ENCODE measurements around the gene SRSF7.

The SRSF7 gene

DNA sequence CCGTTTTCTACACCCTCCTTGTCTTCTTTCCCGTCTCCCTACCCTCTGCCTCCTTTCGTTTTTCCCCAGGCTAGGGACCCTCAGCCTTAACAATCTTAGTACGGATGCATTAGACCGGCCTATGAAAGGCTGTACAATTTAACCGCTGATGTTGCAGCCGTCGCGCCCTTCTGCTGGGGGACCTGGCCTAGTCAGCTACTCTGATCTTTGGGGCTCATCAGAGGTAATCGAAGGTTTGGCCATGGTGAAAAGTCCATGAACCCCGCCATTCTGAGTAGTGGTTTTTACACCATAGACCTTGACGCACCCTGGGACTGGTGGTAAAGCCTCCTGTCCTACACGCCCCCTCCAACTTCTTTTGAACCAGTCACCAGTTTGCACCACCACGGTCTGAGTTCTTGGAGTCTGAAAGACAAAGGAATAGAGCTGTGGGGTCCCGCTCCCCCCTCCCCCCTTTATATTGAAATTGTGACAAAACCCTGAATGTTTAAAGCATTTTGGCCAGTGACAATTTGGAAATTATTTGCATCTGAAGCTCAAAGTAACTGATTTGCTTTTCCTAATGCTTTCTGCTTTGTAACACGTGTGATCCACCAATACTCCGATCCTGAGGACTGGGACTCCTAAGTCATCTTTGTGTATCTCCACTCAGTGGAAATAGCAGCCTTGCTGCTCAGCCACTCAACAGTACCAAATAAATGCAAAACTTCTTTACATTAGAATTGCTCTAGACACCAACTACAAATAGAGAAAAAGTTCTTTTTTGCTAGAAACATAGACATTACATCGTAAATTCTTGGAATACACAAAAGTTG lies 642 bp upstream of the SRSF7 start:
- no peak for DNase-seq

DNA sequence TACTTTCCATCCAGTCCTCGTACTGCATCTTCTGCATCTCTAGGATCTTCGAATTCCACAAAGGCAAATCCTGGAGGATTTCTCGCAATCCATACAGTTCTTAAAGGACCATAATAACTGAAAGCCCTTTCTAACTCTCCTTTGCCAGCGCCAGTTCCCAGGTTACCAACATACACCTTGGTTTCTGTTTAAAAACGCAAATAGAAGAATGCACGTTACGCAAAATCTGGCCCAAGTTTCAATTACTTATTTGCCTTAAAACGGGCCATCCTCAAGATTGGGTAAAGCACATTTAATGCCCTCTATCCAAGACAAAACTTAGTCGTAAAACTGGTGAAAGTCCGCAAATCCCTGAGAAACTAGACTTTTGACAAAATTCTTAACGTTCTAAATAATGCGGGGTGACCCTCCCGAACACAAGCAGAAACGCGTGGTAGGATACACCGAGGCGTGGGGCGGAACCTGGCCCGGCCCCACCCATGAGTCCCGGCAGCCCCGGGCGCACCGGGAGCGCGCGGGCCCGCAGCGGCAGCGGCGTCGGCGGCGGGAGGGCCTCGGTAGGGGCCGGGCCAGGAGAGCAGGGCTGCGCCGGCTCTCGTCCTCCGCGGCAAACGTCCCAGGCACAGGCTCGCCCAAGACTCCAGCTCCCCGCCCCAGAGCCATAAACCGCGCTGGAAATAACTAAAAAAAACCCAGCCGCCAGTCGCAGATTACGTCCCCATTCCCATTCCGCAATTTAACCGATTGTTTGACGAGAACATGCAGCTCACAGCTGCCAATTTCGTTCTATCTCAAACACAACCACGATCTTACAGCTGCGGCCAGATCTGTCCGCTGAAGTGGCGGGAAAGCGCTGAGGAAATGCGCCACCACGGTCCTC lies 910 bp downstream of the SRSF7 start:
- DNase-seq, result peak; percentile 79

DNA sequence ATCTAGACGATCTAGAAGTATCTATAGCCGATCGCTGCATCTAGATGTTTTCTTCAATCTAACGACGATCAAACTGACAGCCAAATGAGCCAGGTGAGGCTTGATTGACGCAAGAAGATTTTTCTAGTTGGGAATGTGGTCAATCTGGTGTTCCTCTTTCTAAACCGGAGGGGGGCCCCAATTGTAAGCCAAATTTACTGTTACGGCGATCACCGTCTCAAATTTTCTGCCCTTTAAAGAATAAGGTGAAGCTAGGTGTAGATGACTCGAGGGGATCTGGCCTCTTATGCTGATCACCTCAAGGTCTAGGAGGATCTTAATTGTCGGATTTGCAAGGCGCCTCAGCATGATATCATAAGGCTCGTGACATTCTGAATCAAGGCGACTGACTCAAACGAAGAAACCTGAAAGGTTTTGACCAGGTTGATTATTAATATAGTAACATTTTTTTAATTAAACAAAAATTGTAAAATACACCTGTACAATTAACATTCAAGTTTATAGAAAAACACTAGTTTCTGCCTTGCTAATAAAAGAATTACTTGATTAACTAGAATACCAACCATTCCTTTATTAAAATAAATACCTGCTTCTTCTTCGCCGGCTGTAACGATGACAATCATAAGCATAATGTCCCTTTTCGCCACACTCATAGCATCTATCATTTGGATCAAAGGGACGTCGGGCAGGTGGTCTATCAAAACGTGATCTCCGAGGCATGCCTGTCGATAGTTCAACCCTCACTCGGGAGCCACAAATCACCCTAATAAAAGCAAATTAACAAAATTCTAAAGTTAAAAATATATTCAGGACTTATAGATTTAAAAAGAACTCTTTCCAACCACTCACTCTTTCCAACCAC lies 2.0 kb downstream of the SRSF7 start:
- DNase-seq, result no peak

DNA sequence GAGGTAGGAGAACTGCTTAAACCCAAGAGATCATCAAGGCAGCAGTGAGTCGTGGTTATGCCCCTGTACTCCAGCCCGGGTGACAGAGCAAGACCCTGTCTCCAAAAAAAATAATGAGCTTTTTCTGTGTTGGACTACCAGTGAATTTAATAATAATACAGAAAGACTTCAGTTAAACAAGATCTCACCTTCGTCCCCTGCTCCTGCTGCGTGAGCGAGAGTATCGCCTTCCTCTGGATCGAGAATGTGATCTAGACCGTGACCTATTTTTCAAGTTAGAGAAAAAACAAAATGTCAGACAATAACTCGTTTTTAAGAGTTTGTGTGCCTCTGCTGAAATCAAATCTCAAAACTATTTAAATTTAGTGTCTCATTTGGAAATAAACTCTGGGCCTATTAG lies 2.8 kb downstream of the SRSF7 start:
- DNase-seq, result no peak

DNA sequence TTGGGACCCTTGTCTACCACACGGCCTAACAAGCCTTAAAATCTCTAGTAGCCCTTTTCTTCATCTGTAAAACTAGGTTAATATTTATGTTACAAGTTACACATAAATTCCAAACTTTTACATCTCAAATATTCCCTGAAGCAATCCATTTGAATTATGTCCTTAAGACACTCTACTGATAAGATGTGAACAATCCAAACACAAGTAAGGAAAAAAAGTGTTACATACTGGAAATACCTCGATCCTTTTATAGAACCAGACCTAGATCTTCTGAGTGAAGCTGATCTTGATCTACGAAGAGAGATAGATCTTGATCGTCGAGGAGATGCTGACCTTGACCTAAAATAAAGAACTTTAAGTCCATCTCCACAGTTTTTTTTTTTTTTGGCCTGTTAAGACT lies 3.3 kb downstream of the SRSF7 start:
- DNase-seq, result no peak

DNA sequence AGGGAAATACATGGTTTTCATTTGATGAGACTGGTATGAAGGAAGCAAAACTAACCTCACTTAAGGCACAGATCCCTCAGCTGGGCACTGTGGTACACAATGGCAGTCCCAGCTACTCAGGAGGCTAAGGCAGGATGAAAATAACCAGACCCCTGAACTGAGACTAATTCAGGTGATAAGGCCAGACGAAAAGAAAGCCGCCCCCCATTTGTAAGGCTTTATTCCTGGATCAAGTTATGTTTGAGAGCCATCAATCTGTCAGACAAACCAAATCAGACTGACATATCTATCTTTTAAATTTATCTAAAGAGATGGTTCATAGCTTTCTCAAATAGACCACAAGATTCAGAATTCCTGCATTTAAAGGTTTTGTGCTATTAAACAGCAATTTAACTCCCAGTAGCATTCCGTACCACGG lies 4.1 kb downstream of the SRSF7 start:
- DNase-seq, result no peak

DNA sequence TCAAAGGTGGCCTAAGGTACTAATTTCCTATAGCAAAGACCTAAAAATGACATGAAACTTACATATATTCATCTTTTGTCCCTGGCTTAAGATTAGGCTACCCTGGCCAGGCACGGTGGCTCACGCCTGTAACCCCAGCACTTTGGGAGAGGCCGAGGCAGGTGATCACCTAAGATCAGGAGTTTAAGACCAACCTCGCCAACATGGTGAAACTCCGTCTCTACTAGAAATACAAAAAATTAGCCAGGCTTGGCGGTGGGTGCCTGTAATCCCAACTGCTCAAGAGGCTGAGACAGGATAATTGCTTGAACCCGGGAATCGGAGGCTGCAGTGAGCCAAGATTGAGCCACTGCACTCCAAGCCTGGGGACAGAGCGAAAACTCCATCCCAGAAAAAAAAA lies 5.9 kb downstream of the SRSF7 start:
- no peak for DNase-seq

DNA sequence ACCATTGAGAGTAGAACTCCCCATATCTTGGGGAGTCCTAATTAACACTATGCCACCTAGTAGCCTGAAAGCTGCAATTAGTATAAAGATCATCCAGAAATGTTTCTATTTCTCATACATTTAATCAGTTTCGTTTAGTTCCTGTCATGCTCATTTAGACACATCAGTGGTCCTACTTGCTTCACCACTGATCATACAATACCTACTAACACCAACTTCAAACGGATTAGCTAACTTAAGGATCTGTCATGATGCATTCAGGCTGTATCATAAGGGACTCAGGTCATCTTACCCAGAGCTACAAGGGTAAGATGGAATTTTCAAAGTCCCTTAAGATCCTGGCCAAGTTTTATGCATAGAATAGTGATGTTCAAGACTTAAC lies 6.8 kb downstream of the SRSF7 start:
- no peak for DNase-seq

DNA sequence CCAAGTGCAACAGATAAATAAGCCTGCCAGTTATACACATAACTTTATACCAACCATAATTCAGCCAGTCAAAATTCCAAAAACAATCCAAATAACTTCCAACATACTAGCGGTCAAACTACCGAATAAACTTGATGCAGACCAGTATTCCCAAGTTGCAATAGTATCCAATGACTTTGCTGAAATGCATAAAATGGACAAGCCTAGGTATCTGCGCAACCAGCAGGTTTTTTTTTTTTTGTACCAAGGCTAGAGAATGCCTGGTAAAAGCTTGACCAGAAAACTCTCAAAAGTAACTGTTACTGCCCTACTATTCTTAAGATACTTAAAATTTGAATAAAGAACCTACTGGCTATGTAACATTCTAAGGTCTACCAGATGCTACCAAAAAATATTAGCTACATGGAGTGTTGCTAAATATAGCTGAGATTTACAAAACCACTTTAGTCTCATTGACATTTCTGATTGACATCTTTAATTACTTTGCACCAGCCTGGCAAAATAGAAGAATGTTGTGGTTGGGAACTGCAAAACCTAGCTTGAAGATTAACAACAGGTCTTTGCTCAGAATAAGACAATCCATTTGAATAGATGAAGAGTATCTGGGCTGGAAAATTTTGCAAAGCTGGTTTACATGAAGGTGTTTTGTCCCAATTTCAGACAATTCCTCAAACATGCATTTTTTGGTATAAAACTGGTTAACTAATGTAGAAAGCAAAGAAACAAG lies 7.3 kb downstream of the SRSF7 start:
- no peak for DNase-seq

DNA sequence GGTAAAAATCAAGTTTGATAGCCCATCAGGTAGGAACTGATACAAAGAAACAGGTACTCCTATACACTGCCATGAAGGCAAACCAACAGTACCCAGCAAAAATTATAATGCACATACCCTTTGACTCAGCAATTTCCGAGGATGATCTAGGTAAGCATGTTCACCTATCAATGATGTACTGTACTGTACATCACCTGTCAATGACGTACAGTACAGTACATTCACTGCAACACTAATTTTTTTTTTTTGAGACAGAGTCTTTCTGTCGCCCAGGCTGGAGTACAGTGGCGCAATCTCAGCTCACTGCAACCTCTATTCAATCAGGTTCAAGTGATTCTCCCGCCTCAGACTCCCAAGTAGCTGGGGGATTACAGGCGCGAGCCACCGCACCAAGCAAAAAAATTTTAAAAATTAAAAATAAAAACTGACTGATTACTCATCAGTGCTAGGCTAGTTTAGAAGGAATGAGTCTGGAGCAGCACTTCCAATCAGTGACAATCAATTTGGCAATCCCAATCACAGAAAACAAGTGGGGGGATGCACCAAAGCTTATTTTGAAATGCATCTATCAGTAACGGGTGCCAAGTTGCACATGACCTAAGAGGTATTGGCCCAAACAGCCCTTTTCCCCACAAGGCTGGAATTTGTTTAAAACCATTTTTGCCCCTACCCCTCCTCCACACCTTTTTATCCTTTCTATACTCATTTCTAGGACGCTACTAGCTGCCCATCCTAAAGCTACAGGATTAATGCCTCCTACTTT lies 8.2 kb downstream of the SRSF7 start:
- no peak for DNase-seq

DNA sequence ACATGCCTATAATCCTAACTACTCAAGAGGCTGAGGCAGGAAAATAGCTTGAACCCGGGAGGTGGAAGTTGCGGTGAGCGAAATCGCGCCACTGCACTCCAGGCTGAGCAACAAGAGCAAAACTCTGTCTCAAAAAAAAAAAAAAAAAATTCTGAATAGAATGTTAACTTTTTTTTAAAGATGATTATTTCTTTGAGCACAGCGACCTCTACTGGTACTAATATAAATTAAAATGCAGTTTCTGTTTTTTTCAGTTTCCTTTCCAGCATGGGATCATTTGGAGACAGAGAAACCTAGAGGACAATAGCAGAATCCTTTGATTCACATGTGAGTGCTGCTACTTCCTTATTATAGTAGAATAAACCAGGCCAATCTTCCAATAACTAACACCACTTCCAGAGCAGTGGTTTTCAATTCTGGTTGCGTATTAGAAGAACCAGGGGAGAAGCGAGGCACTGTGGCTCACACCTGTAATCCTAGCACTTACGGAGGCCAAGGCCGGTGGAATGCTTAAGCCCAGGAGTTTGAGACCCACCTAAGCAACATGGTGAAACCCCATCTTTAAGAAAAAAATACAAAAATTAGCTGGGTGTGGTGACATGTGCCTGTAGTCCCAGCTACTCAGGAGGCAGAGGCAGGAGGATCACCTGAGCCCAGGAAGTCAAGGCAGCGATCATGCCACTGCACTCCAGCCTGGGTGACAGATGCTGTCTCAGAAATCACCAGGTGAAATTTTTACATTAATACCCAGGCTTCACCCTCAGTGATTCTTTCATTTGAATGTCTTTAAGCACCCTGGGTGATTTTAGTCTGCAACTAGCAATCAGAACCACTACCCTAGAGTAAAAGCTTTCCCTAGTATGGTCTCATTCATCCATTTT lies 10.1 kb downstream of the SRSF7 start:
- DNase-seq, result no peak

DNA sequence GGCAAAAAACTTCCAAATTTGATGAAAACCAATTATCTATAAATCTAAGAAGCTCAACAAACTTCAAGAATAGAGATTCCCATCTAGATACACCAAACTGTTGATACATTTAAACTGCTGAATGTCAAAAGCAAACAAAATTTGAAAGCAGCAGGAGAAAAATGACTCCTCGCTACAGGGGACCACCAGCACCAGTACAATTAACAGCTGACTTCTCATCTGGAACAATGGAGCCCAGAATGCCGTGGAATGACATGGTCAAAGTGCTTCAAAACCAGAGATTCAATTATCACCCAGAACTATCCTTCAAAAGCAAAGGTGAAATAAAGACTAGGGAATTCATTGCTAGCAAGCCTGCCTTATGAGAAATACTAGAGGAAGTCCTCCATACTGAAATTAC lies 11.6 kb downstream of the SRSF7 start:
- DNase-seq, result peak; percentile 25

DNA sequence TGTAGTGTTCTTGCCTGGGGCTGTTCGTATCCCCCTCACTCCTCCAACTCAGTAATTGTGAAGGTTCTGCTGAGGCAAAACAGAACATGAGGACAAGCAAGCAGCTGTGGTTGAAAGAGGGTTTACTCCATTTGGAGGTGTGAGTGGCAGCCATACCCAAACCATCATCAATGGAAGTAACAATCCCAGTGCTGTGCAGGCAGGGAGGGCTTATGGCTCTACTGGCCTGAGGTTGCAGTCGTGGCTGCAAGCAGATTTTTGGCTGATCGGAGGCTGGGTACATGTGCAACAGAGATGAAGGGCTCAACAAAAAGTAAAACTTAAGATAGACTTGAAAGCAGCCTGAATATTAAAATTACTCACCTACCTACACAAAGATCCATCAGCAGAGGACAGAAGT lies 13.2 kb downstream of the SRSF7 start:
- peak; percentile 46 for DNase-seq

DNA sequence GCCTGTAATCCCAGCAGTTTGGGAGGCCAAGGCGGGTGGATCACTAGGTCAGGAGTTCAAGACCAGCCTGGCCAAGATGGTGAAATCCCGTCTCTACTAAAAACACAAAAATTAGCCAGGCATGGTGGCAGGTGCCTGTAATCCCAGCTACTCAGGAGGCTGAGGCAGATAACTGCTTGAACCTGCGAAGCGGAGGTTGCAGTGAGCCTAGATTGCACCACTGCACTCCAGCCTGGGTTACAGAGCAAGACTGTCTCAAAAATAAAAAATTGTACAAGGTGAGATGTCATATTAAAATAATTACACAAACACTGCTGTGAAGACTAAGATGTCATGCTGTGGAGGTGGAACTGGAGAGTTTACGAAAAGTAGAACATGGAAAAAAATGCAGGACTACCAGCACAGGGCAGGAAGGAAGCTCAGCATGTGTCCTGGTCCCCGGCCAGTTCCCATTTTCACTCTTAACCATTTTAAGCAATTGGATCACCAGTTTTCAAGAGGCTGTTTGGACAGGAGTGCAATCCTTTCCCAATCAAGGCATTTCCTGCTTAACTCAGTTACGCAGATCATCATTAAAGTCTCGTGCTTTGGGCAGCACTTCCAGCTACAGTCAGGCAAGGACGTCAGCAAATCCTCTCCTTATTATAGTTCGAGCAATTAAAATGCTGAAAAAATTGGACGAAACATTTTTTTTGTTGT lies 14.0 kb downstream of the SRSF7 start:
- DNase-seq, result peak; percentile 30

DNA sequence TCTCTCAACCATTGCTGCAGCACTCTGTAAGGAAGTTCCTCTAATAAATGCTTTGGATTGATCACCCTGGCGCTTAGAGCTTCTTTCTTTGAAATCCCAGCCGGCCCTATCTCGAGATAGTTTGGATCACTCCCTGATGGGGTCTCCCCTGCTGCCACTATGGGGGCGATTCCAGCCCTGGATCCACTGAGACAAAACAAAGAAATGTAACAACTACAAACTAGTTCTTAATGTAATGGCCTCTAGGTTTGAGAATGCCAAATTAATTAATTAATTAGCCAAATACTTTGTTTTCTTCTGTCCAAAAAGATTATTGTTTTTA lies 15.2 kb downstream of the SRSF7 start:
- DNase-seq, result peak; percentile 40

DNA sequence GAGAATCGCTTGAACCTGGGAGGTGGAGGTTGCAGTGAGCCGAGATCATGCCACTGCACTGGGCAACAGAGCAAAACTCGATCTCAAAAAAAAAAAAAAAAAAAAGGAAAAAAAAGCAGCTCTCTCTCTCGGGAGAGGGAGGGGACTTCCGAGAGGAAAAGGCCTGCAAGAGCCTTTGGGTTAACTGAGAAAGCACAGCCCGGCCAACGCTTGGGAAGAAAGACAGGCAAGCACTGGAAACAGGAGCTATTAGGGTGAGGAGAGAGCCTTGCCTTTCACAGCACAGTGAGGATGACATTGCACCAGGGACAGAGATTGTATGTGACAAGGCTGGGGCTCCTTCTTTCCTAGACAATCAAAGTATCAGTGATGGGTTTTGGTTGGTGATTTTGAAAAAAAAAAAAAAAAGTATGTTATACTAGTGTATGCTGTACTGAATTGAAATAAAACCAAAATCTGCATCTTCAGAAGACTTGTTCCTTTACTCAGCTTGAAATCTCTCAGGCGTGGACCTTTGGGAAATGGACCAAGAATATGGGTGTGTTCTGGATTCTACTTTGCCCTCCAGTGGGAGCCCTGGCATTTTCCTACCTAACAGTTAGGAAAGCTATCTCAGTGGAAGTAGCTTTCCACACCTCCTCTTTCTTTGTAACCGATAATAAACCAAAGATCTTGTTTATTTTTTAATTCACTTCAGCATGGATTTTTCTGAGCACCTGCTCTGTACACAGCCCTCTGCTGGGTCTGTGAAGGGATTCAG lies 16.7 kb downstream of the SRSF7 start:
- DNase-seq, result peak; percentile 33

DNA sequence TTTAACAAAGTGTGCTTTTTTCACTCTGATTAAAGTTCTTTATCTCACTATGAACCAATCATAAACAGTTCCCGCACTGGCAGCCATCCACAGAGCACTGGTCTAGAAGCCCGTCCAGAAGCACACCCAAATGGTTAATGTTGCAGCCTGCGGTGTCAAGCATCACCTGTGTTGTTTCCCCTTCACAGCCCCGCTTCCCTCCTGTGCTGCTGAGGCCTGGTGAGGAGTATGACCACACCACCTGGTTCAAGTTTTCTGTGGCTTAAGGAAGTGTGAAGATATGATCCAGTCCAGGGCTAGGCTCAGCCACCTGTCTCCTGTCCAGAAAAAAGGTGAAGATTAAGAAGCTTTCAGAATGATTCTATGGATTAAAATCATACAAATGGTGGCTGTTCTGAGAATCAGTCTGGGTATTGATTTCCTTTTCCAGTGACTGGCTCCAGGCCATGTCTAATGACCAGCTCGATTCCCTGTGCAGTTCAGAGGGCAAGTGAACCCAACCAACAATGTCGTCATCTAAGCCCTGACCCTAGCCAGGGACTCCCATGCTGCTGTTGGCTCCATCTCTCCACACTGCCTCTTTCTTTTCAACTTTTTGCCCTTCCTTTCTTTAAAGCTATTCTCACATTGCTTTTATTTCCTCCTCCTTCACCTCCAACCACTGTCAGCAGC lies 17.7 kb downstream of the SRSF7 start:
- no peak for DNase-seq

DNA sequence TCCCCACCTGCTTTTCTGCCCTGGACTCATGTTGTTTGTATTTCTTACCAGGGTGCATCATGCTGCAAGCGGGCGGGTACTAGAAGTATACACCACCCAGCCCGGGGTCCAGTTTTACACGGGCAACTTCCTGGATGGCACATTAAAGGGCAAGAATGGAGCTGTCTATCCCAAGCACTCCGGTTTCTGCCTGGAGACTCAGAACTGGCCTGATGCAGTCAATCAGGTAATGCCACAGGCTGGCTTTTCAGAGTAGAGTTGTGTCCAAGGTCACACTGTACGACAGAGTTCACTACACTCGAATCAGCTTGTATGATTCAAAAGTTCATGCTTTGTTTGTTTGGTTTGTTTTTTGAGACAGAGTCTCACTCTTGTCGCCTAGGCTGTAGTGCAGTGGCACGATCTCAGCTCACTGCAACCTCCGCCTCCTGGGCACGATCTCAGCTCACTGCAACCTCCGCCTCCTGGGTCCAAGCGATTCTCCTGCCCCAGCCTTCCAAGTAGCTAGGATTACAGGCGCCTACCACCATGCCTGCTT lies 19.4 kb downstream of the SRSF7 start:
- no peak for DNase-seq

DNA sequence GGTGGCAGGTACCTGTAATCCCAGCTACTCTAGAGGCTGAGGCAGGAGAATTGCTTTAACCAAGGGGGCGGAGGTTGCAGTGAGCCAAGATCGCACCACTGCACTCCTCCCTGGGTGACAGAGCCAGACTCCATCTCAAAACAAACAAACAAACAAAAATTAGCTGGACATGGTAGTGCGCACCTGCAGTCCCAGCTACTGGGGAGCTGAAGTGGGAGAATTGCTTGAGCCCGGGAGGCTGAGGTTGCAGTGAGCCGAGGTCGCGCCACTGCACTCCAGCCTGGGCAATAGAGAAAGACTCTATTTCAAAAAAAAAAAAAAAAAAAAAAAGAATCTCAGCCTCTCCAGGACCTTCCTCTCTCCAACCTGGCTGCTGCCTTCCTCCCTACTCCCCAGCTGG lies 20.1 kb downstream of the SRSF7 start:
- DNase-seq, result no peak

Measured in activated CD8-positive, alpha-beta memory T cell treated with anti-CD3 and anti-CD28 coated beads, Interleukin-2, amount 50 U/mL, for 48 hours (primary cell).